GM03348 (cell line): ENCODE measurements around the gene CORO1A.
"Not testable (repeated sequence)": the region's sequence is repeated elsewhere in the genome, so short reads cannot be mapped to it uniquely, and the experiment has no call there.

Source experiments
- DNase-seq: peaks from one replicate; pipeline ENCODE4 v3.0.0; 2012; ENCODE audit warnings: low spot score

CORO1A gene

GRCh38 chr16:30205541-30206236, 22.3 kb downstream of the CORO1A start:
- not testable (repeated sequence) for DNase-seq

GRCh38 chr16:30206252-30206651, 22.9 kb downstream of the CORO1A start:
- not testable (repeated sequence) for DNase-seq

- DNase-seq: not testable (repeated sequence)
Measured at GRCh38 chr16:30207063-30207704, 23.8 kb downstream of the CORO1A start.

GRCh38 chr16:30209032-30209431, 25.6 kb downstream of the CORO1A start:
- not testable (repeated sequence) for DNase-seq

- DNase-seq: not testable (repeated sequence)
Measured at GRCh38 chr16:30211414-30211813, 28.0 kb downstream of the CORO1A start.

- not testable (repeated sequence) for DNase-seq
Measured at GRCh38 chr16:30217082-30217481, 33.7 kb downstream of the CORO1A start.
